T-helper 2 cell treated with Interferon-gamma antibody and Interleukin-4, amounts not matched to agents 100 ng/mL and 5 ng/mL, for 36 hours (primary cell): ENCODE measurements around the gene EMILIN2. TPM values are rescaled to one million over a fixed set of nuclear protein-coding genes. Genes with fewer than 3 reads are reported as not detected.
"Not testable (repeated sequence)": the region's sequence is repeated elsewhere in the genome, so short reads cannot be mapped to it uniquely, and the experiment has no call there.

Experiments
- intact Hi-C: fragments of 100-400 bp; cut with micrococcal nuclease; formaldehyde crosslinking; loops from one replicate; pipeline ENCODE4 v1.15.1; 2023
- total RNA-seq: library from RNA; stranded (reverse); gene quantifications from 2 replicates; pipeline ENCODE4 v1.2.3, GENCODE V29; 2022

The EMILIN2 gene
- total RNA-seq = 38.3 and 44.2 TPM in 2 replicates

DNA sequence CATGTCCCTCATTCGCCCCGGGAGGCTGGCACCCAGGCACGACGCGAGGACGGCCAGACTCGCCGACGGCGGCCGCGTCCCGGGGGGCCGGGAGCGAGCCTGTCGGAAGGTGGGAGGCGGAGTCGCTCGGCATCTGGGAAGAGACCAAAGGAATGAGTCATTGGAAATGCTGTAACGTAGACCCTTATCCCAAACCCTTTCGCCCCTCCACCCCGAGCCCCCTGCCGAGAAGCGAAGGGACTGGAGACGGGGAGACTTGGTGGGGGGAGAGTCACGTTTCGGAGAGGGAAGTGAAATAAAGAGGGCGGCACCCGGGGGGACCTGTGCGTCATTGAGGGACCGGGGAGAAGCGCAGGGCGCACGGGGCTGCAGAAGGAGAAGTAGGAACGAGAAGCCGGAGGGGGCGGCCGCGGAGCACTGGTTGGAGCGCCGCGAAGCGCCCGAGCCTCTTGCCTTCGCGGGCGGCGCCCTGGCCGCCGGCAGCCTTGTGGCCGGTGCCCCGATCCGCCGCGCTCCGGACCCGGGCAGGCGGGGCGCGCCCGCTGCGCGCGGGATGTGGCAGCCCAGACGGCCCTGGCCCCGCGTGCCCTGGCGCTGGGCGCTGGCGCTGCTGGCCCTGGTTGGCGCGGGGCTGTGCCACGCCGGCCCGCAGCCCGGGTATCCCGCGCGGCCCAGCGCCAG is at the start of gene EMILIN2:
TSS of gene EMILIN2 (plus strand) at position 371 of the 681 bp plus-strand sequence. CDS start at position 554, 183 bp downstream.
- intact Hi-C loops = loop anchor here (2.0 to 5.0 kb wide), 5 partner anchors 36 to 401 kb away; partner anchors contain the start of genes MYL12A and SMCHD1

DNA sequence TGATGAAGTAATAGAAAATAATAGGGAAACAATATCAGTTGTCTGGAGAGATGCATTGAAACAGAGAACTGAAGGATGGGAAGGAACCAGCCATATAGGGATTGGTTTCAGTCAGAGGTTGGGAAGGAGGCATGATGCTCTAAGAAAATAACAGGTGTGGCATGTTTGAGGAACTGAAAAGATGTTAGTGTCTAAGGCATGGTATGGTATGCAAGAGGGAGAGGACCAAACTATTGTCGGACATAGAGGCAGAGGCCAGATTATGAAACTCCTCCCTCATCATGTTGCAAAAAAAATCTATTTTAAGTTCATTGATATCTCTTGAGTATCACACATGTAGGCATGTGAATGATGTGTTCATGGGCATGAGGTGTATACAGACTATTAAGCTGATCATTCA is 48.9 kb upstream of the EMILIN2 start:
- intact Hi-C loops = no loop called here

DNA sequence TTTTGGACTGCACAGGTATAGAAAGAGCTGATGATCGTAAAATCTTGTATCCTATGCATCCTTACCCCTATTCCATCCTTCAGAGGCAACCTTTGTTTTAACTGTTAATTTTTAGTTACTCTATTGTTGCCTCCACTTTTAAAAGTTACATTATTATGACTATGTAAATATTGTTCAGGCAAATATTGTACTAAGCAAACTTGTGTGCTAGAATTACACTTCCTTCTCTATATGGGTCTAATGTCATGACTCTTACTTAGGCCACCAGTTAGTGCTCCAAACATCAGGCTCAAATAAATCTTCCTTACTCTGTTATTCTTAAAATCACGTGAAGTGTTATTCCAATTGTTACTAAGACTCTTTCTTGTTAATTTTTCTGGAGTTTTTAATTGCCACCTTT is 47.4 kb upstream of the EMILIN2 start:
- intact Hi-C loops = no loop called here

DNA sequence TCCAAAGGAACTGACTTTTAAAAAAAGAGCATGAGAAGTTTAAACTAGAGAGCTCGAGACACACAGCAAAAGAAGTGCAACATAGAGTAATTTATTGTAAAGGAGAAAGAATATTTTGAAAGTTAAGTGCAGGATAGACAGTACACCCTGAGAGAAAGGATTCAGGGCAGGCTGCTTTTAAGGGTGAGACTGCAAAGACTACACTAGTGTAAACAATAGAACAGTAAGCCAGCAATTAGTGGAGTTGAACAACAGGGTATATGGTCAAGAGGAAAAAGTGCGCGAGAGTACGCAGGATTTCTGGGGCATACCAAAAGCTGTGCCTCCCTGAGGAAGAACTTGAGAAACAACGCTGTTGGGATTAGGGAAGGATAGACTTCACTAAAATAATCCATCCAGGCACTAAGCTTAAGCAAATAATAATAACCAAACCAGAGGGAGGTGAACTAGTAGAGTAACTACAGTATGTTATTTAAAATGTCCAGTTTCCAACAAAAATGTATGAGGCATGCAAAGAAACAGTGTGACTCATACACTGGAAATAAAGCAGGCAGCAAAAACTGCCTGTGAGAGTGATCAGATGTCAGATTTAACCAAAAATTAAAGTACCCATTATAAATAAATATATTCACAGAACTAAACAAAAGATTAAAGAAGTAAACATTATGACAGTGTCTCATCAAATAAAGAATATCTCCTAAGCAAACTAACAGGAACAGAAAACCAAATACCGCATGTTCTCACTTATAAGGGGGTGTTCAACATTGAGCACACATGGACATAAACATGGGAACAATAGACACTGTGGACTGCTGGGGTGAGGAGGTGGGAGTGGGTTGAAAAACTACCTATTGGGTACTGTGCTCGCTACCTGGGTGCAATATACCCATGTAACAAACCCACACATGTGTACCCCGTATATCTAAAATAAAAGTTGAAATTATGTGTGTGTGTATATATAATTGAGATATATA is 40.5 kb upstream of the EMILIN2 start:
- intact Hi-C loops = no loop called here

DNA sequence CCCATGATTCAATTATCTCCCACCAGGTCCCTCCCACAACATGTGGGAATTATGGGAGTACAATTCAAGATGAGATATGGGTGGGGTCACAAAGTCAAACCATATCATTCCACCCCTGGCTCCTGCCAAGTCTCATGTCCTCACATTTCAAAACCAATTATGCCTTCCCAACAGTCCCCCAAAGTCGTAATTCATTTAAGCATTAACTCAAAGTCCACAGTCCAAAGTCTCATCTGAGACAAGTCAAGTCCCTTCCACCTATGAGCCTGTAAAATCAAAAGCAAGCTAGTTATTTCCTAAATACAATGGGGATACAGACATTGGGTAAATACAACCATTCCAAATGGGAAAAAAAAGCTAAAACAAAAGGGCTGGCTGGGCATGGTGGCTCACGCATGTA is 38.2 kb upstream of the EMILIN2 start:
- intact Hi-C loops = not testable (repeated sequence)

DNA sequence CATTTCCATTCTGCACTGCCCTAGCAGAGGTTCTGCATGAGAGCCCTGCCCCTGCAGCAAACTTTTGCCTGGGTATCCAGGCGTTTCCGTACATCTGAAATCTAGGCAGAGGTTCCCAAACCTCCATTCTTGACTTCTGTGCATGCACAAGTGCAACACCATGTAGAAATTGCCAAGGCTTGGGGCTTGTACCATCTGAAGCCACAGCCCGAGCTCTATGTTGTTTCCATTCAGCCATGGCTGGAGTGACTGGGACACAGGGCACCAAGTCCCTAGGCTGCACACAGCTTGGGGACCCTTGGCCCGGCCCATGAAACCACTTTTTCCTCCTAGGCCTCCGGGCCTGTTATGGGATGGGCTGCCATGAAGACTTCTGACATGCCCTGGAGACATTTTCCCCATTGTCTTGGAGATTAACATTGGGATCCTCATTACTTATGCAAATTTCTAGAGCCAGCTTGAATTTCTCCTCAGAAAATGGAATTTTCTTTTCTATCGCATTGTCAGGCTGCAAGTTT is 37.1 kb upstream of the EMILIN2 start:
- intact Hi-C loops = not testable (repeated sequence)

DNA sequence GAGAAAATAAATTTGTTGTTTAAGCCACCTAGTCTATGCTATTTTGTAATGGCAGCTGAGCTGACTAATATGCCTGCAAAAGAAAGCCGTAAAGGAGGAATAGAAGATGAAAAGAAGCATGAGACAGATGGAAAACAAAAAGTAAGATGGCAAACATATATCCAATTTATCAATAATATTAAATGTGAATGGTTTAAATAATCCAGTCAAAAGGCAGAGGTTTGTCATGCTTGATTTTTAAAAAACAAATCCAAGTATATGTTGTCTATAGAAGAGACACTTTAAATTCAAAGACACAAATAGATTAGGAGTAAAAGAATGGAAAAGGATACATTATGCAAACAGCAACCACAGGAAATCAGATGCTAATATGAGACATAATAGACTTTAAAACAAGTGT is 35.4 kb upstream of the EMILIN2 start:
- intact Hi-C loops = no loop called here

DNA sequence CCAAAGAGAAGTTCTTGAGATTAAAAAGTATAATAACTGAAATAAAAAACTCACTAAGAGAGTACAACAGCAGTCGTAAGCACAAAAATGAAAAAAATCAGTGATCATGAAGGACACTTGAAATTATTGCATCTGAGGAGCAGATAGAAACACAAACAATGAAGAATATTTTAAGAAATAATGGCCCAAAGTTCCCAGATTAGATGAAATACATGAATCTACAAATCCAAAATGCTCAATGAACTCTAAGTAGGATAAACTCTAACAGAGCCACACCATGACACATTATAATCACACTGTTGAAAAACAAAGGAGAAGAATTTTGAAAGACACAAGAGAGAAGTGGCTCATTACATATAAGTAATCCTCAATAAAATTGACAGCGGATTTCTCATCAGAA is 31.9 kb upstream of the EMILIN2 start:
- intact Hi-C loops = no loop called here

DNA sequence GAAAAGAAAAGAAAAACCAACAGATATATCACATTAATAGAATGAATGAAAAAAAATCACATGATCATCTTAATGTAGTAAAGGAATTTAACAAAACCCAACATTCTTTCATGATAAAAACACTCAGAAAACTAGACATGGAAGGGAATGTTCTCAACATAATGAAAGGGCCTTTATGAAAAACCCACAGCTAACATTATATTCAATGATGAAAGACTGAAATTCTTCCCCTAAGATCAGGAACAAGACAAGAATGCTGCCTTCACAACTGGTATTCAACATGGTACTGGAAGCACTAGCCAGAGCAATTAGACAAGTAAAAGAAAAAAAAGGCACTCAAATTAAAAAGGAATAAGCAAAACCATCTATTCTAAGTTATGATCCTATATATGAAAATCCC is 28.5 kb upstream of the EMILIN2 start:
- intact Hi-C loops = no loop called here

DNA sequence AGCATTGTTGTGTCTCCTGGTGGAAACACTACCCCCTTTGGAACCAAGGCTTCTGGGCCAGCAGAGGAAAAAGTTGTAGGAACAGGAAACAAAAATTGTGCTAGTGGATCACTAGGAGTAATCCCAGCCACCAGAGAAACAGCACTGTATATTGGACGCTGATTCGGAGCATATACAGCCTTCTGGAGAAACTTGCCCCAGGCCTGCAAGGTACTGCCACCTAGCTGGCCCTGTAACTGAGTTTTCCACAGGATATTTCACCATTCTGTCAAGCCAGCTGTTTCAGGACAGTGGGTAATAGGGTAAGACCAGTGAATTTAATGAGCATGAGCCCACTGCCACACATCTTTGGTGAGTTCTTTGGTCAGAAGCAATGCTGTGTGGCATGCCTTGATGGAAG is 25.1 kb upstream of the EMILIN2 start:
- intact Hi-C loops = no loop called here

DNA sequence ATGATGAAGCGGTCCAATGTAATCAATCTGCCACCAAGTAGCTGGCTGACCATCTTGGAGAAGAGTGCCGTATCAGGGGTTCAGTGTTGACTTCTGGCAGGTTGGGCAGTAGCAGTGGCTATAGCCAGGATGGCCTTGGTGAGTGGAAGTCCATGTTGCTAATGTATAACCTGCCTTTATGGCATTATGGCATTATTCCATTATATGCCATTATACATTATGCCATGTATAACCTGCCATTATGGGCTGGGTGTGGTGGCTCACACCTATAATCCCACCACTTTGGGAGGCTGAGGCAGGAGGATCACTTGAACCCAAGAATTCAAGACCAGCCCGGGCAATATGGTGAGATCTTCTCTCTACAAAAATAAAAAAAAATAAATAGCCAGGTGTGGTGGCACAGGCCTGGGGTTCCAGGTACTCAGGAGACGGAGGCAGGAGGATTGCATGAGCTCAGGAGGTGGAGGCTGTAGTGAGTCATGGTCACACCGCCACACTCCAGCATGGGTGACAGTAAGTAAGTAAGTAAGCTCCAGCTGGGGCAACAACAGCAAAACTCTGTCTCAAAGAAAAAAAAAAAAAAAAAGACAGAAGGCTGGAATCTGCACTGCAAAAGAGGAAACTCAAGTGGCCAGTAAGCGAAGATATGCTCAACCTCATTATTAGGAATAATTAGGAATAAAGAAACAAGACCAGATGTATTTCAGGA is 24.4 kb upstream of the EMILIN2 start:
- intact Hi-C loops = no loop called here

DNA sequence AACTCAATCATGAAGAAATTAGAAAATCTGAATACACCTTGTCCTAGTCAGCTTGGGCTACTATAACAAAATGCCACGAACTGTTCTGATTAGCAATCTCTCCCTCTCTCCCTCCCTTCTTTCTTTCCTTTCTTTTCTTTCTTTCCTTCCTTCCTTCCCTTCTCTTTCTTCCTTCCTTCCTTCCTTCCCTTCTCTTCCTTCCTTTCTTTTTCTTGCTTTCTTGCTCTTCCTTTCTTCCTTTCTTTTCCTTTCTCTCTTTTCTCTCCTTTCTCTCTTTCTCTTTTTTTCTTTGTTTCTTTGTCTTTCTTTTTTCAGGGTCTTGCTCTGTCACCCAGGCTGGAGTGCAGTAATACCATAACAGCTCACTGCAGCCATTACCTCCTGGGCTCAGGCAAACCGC is 23.6 kb upstream of the EMILIN2 start:
- intact Hi-C loops = no loop called here

DNA sequence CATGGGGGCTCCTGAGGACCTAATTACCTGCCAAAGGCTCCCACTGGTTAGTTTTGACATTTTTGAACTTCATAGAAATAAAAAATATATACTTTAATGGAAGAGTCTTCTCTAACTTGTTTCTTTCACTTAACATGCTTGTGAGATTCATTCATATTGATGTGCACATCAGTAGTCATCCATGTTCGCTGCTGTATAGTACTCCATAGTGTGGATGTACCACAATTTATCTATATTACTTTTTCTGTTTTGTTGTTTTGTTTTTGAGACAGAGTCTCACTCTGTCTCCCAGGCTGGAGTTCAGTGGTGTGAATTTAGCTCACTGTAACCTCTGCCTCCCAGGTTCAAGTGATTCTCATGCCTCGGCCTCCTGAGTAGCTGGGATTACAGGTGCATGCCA is 22.8 kb upstream of the EMILIN2 start:
- intact Hi-C loops = no loop called here

DNA sequence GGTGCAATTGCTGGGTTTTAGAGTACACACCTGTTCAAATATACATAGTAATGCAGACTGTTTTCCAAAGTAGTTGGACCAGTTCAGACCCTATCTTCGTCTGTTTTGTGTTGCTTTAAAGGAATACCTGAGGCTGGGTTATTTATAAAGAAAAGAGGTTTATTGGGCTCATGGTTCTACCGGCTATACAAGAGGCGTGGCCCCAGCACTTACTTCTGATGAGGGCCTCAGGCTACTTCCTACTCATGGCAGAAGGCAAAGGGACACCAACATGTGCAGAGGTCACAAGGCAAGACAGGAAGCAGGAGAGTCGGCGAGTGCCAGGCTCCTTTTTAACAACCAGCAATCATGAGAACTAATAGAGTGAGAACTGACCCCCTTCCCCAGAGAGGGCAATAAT is 21.9 kb upstream of the EMILIN2 start:
- intact Hi-C loops = no loop called here

DNA sequence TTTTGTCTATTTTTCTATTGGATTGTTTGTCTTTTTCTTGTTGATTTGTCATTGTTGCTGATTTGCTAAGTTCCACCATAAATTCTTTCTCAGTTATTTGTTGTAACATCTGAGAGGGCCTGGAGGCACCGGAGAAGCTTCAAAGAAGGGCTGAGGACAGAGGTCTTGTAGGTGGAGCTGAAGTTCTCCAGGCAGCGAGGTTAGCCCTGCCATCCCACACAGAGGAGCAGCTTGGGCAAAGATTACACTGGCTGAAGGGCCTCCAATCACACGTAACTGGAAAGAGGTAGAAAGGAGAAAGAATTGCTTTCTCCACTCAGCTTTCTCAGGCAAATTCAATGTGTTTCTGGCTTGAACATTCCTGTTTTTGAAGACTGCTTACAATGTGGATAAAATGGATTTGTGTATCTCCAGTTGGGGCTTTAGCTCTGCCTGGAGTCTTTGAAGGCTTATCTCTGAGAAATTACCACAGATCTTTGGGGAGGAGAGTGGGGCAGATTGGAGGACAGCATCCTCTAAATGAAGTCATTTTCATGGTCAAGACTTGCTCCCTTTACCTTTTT is 21.1 kb upstream of the EMILIN2 start:
- intact Hi-C loops = no loop called here

DNA sequence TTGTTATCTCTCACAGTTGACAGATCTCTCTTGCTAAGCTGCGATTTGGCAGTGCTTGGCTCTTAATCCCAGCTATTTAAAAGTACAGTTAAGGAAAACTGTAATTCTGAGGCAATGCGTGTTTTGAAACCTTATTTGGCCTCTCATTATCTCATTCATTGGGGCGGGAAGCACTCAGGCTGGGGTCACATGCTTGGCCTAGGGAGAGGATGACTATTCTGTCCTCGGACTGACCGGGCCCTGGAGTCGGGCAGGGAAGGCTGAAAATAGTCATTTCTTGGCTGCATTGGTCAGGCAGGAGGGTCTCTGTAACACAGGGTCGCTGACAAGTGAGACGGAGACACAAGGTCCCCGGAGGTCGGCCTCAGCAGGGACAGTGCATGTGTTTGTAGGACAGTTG is 20.2 kb upstream of the EMILIN2 start:
- intact Hi-C loops = no loop called here

DNA sequence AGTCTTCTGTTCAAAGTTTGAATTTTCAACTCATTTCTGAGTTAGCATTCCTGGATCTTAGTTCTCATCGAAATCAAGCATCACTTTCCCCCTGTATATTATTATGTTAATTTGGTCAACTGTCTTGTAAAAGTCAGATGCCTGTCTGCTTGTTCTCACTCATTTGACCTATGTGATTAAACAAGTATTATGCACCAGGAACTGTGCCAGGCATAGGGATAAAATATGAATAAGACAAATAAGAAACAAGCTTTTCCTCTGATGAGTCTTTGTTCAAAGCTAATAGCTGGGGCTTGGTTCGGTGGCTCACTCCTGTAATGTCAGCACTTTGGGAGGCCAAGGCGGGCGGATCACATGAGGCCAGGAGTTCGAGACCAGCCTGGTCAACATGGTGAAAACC is 19.7 kb upstream of the EMILIN2 start:
- intact Hi-C loops = no loop called here

DNA sequence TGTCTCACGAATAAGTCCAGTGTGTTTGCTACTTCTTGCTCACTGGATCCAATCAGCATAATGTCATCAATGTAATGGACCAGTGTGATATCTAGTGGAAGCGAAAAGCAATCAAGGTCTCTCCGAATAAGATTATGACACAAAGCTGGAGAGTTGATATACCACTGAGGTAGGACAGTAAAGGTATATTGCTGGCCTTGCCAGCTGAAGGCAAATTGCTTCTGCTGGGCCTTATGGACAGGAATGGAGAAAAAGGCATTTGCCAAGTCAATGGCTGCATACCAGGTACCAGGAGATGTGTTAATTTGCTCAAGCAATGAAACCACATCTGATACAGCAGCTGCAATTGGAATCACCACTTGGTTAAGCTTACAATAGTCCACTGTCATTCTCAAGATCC is 10.7 kb upstream of the EMILIN2 start:
- intact Hi-C loops = not testable (repeated sequence)

DNA sequence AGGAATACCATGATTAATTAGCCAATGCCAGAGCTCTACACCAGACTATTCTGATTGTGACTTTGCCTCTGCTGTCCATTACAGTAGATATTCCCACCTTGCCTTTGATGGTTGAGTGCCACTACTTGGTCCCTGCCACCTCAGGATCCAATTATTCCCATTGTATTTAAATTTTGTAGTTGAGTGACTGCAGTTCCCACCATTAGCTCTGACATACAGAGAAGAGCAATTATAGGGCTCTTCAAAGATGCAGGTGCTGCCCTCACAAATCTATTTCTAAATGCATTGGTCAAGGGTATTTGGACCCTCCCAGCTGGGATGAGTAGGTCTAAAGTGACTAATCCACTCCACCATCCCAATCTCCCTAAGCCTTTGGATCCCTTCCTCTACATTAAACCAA is 9.5 kb upstream of the EMILIN2 start:
- intact Hi-C loops = not testable (repeated sequence)

DNA sequence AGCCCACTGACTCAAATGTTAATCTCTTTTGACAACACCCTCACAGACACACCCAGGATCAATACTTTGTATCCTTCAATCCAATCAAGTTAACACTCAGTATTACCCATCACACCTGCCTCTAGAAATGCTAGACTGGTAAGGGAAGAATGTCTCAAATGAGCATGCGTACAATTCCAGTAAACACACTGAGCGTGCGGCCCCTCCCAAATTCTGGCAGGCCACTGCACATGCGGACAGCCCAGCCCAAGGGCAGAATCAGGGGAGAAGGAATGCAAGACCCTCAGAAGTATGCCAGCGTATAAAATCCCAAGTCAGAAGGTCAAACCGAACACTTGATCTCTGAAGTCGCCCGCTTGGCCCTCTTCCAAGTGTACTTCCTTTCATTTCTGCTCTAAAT is 7.6 kb upstream of the EMILIN2 start:
- intact Hi-C loops = no loop called here

DNA sequence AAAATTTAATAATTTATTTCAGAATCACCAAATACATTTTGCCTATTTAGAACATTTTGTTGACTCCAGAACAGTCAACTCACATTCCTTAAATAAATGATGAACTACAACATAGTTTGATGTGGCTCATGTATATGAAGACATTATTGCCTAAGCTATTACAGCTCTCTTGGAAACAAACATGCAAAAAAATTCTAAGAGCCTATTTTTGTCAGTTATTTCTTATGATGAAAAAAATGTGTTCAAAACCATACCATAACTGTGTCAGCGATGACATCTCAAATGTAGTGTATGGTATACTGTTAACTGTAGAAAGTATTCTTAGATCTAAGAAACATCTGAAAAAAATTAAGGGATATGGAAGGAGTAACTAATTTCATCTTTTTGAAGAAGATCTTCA is 6.3 kb upstream of the EMILIN2 start:
- intact Hi-C loops = no loop called here
